GM21786 (cell line): ENCODE data around the gene COMMD10.
"Not testable (repeated sequence)": the region's sequence is repeated elsewhere in the genome, so short reads cannot be mapped to it uniquely, and the experiment has no call there.

Source experiments
- ATAC-seq: cut with Tn5 transposase; IDR thresholded peaks from one replicate; pipeline ENCODE4 v1.9.1; 2021; ENCODE audit not compliant: unreplicated experiment

Gene COMMD10

DNA sequence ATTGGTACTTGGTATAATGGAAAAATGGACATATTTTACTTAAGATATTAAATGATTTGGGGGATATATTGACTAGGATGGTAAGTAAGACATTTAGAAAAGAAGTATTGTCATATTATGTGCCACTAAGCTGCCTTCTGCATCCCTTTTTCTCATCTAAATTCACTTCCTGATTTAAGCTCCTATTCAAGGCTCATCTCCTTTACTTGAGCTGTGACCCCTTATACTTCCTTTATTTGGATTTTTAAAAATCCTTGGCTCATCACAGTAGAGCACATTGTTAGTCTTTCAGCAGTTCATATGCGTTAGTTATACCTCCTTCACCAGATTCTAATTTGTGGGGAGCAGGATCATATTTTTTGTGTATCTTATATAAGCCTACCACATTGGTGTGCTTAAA is 6.6 kb downstream of the COMMD10 start:
- no peak for ATAC-seq

DNA sequence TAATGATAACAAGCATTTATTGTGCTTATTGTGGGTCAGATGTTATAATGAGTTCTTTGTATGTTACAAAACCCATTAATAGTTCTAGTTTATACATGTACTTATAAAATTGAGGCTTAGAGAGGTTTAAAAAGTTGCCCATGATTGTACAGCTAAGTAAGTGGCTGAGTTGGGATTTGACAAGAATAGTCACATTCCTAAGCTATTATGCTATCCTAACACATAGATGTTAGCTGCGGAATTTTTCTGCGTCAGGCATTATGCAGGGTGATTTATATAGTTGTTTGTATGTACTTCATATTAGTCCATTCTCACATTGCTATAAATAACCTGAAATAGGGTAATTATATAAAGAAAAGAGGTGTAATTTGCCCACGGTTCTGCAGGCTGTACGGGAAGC is 12.5 kb downstream of the COMMD10 start:
- no peak for ATAC-seq

DNA sequence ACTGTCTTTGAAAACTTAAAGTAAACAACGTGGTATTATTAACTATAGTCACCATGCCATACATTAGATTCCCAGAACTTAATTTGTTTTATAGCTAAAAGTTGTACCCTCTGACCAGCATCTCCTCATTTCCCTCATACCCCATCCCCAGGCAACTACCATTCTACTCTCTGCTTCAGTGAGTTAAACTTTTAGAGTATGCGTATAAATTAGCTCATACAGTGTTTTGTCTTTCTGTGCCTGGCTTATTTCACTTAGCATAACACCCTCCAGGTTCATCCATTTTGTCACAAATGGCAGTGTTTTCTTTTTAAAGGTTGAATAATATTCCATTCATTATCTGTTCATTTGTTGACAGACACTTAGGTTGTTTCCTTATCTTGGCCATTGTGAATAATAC is 14.2 kb downstream of the COMMD10 start:
- ATAC-seq: no peak

GRCh38 chr5:116104941-116105340 is 20.1 kb downstream of the COMMD10 start:
- not testable (repeated sequence) for ATAC-seq

DNA sequence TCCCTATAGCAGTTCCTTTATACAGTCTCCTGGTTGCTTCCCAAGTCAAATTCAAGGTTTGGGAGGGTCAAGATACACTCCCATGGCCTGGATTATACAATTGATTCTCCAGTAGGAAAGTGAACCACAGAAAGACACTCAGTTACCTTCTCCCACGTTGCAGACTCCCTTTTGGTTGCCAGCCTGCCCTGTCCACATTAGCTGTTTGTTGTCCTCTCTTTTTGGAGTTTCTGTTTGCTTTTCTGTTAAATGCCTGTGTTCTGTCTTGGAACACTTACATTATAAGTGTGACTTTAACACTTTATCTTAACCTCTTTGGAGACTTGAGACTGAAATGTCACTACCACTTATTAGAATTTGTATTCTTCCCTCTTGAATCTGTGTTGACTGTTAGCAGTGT is 30.3 kb downstream of the COMMD10 start:
- ATAC-seq: no peak

- ATAC-seq: no peak
Observed at GRCh38 chr5:116130471-116130870, 45.6 kb downstream of the COMMD10 start.

GRCh38 chr5:116130976-116131375 is 46.2 kb downstream of the COMMD10 start:
- no peak for ATAC-seq

GRCh38 chr5:116133281-116133680 is 48.5 kb downstream of the COMMD10 start:
- ATAC-seq: no peak

DNA sequence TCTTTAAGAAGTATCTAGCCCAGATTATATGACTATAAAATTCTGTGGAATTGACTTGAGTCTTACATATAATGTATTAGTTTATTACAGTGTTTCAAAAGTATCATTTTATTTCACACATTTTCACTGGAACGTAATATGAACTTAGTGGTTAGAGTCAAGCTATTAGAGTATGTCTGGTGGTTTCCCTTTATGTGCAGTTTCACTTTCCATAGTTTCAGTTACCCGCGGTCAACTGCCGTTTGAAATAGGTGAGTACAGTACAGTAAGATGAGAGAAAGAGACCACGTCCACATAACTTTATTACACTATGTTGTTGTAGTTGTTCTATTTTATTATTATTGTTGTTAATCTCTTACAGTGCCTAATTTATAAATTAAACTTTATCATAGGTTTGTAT is 50.5 kb downstream of the COMMD10 start:
- ATAC-seq: peak; percentile 99

- no peak for ATAC-seq
Observed at GRCh38 chr5:116137544-116138378, 52.9 kb downstream of the COMMD10 start.

DNA sequence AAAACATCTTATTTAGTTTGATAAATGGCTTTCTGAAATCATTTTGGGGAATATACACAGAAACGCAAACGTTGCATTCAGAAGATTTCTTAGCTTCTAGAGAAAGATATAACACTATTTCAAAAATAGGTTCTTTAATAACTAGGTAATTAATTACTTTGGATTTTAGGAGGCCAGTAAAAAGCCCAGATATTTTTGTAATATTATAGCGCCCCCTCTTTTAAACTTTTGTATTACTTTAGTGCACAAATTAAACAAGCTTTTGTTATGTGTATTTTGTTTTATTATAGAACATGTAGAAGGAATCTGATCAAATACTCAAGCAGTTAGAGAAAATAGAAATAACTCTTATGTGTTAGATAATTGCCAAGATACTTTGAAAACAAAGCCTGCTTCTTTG is 57.7 kb downstream of the COMMD10 start:
- no peak for ATAC-seq

GRCh38 chr5:116144103-116144502 is 59.3 kb downstream of the COMMD10 start:
- no peak for ATAC-seq

DNA sequence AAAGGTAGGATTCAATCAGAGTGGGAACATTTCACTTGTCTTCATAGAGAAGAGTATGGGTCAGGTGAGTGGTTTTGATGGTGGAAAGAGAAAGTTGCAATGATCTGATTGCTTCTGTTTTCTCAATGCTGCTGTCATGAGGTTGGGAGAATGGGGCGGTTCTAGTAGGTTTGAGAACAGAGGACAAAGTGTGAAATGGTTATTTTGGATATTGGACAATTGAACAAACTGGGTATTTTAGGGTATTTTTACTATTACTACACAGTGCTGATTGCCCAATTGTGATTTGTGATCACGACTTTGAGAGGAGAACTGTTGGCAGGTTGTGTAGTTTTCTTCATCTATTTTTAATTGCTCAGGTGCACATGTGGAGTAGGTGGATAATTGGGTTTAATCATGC is 60.2 kb downstream of the COMMD10 start:
- ATAC-seq: no peak

DNA sequence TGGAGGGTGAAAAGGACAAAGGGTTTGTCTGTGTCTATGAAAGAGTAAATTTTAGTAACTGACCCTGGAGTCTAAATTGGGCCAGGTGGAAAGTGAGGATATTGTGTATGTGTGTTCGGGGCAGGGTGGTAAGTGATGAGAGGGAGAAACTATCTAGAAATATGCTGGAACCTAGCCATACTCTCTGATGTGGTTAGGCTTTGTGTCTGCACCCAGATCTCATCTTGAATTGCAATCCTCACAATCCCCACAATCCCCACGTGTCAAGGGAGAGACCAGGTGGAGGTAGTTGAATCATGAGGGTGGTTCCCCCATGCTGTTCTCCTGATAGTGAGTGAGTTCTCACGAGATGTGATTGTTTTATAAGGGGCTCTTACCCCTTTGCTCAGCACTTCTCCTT is 60.6 kb downstream of the COMMD10 start:
- ATAC-seq: no peak

DNA sequence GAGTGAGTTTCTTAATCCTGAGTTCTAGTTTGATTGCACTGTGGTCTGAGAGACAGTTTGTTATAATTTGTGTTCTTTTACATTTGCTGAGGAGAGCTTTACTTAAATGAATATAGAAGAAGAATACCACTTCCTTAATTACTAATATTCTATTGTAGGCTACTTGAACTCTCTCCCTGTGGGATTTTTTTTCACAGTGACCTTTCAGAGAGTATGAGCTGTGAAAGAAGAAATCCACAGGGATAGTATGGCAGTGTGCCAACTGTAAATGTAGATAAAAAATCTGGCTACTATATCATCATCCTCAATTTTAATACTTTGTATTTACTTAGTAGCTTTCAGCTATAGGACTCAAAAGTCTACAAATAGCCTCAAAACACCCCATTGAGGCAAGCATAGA is 67.3 kb downstream of the COMMD10 start:
- no peak for ATAC-seq

DNA sequence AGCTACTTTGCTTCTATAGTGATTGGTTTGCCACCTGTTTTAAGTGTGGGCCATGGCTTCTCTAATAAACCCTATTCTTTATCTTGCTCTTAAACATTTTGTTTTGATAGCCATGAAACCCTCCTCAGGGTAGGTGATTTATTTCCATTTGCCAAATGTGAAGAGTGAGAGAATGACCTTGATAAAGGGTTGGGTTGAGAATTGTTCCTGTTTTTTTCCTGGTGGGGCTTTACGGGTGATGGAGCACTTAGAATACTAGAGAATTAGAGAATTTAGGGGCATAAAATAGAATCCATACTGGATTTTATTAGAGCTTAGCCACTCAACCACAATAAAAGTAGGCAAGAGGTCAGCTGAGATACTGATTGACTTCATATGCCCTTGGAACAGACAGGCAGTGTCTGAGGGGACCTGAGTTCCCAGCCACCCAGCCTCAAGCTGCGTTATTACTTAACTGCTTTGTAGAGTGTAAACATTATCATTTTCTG is 68.9 kb downstream of the COMMD10 start:
- no peak for ATAC-seq

GRCh38 chr5:116154252-116154651 is 69.4 kb downstream of the COMMD10 start:
- no peak for ATAC-seq

- no peak for ATAC-seq
Observed at GRCh38 chr5:116154931-116155330, 70.1 kb downstream of the COMMD10 start.

DNA sequence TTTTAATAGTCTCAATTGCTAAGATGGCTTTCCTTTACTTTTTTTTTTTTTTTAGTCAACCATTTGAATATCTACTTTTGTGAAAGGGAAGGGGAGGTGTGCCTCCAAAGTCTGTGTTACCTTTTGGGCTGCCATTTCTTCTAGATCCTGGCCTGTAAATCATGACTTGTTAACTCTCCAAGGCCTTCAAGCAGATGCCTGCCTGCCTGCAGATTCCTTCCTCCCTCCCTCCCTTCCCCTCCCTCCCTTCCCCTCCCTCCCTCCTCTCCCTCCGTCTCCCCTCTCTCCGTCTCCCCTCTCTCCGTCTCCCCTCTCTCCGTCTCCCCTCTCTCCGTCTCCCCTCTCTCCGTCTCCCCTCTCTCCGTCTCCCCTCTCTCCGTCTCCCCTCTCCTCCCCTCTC is 73.1 kb downstream of the COMMD10 start:
- ATAC-seq: no peak

GRCh38 chr5:116159006-116159405 is 74.2 kb downstream of the COMMD10 start:
- no peak for ATAC-seq

DNA sequence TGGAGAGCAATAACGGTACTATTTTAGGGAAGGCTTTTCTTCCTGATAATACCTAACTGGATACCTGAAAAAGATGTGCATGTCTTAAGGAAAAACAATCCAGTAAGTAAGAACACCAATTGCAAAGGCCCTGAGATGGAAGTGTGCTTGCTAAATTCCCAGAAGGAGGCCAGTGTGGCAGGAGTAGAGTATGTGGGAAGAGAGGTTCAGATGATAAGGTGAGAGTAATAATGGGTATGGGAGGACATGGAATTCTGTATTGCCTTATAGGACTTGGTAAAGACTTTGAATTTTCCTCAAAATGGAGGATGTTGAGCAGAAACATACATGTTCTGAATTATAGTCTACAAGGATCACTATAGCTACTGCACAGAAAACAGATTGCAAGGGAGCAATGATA is 89.3 kb downstream of the COMMD10 start:
- ATAC-seq: no peak

DNA sequence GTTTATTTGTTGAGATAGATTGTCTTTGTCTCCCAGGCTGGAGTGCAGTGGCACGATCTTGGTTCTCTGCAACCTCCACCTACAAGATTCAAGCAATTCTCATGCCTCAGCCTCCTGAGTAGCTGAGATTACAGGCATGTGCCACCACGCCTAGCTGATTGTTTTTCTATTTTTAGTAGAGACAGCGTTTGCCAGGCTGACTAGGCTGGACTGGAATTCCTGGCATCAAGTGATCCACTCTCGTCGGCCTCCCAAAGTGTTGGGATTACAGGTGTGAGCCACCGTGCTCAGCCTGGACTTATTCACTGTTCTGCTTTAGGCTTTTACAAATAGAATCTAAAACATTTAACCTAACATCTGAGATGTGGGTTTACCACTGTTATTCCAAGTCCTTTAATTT is 91.3 kb downstream of the COMMD10 start:
- no peak for ATAC-seq

DNA sequence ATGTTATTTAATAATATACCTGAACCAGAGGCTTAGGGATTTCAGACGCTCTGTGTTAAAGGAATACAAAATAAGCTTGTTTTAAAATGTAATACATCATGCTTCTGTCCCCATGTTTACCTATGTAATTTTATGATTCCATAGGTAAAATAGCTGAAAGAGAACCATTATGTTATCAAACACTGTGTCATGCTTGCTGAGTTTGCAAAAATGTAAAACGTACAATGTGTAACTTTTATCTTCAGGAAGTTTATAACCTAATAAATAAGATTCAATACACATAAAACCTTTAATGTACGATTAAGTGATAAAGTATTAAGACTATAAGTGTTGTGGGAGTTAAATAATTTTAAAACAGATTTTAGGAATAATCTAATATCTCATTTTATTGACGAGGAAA is 94.1 kb downstream of the COMMD10 start:
- no peak for ATAC-seq
